ENCODE data around the gene MAP3K13.
A peak's percentile ranks its signal among the peaks of the same experiment; 100 is the strongest.

MAP3K13 gene

GRCh38 chr3:185521349-185522138, 158.6 kb downstream of the MAP3K13 start:
- DNase-seq, result no peak

- no peak for DNase-seq
Measured at GRCh38 chr3:185526349-185526951, 163.5 kb downstream of the MAP3K13 start.

DNA sequence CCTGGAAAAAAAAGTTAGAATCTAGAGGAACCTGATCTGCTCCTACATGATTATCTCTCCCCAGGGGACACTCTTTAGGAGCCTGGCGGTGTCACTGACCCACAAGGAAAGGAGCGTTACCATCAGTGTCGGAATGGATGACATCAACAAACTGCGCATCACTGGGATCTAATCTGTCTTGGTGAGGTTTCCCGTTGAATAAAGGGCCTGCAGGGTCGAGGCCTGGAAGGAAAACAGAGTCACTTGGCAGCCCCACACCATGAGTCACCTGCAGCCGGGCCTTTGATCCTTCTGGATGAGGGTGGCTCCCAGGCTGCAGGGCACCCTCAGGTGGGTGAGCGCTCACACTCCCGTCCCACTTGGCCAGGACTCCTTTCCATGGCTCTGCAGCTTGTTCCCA, 164.4 kb downstream of the MAP3K13 start:
- DNase-seq, result no peak

DNA sequence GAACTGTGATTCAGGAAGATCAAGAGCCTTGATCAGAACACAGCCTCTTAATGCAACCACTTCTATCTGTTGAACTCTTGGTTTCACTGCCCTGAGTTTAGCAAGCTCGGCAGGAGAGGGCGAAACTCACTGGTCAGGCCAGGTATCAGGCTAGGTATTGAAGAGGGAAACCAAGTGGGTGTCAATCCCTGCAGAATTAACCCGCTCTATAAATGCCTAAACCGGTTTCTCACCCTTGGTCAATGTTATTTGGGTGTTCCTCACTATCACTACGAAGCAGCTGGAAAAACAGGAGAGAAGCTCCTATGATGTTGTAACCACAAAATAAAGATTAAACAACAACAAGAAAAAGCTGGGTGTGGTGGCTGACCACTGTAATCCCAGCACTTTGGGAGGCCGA, 165.6 kb downstream of the MAP3K13 start:
- peak; percentile 78 for DNase-seq

- DNase-seq, result no peak
Measured at GRCh38 chr3:185530856-185531255, 167.9 kb downstream of the MAP3K13 start.

- DNase-seq, result no peak
Measured at GRCh38 chr3:185532901-185533300, 170.0 kb downstream of the MAP3K13 start.

DNA sequence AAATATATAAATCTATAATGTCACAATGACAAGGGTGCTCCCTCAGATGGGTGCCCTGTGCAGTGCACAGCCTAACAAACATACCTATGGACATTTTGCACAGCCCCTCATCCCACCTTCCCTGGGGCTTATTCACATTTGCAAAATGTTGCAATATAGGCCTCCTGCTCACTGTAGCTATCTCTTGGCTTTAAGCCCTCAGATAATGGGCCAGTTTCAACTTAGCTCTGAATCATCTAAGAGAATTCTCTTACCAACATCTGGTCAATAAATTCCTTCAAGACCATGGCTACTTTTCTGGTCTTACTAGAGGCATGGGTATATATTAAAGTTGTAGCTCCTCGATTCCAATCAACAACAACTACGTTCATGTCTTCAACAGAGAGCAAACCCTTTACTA, 171.6 kb downstream of the MAP3K13 start:
- DNase-seq, result no peak

DNA sequence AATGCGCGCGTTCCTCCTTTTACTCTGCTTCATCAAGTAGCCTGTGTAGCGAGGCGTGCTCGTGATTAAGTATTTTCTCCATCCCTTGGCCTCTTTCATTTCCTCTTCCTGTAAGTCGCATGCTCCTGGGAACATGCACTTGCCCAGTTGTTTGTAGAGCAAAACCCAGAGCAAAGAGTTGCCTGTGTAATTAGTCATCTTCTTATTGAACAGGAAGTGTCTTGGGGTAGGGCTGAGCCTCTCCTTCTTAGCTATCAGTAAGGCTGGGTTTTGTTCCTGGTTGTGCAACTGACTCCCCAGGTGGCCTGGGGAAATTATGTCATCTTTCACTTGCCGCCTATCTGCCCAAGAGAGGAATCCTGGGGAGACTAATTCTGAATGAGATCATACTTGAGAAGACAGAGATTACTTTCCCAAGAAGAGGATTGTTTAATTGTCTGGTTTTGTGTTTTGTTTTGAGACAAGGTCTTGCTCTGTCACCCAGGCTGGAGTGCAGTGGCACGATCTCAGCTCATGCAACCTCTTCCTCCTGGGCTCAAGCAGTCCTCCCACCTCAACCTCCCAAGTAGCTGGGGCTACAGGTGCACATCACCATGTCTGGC, 174.5 kb downstream of the MAP3K13 start:
- peak; percentile 55 for DNase-seq
